Left ventricle myocardium superior (tissue), 1 donor: ENCODE measurements around the gene PSPH. TPM values are rescaled to one million over a fixed set of nuclear protein-coding genes. Genes with fewer than 3 reads are reported as not detected.
"Not testable (repeated sequence)": the region's sequence is repeated elsewhere in the genome, so short reads cannot be mapped to it uniquely, and the experiment has no call there.

Experiments
- ATAC-seq: fragments of 200-7000 bp; cut with Tn5 transposase; one replicate; pipeline ENCODE4 v1.9.1; 2020; ENCODE audit warnings: mild to moderate bottlenecking, moderate library complexity
- DNase-seq: peaks from one replicate; pipeline ENCODE4 v3.0.0-alpha.2; 2020
- intact Hi-C: fragments of 100-400 bp; cut with micrococcal nuclease; formaldehyde crosslinking; loops from one replicate; pipeline ENCODE4 v1.11.0; 2022
- total RNA-seq: library from RNA; stranded (reverse); fragmentation: NEBNext Ultra II Directional; extraction: Animal tissue kit (Norgen Biotek cat#: 25700); gene quantifications from one replicate; pipeline ENCODE4 v1.2.1, GENCODE V29; 2021
- donor health status: DM: no; HTN: yes; CAD: no; lungs with severe emphysema.

Gene PSPH
- total RNA-seq, 1 donor from 2014 or later: 14.6 TPM

DNA sequence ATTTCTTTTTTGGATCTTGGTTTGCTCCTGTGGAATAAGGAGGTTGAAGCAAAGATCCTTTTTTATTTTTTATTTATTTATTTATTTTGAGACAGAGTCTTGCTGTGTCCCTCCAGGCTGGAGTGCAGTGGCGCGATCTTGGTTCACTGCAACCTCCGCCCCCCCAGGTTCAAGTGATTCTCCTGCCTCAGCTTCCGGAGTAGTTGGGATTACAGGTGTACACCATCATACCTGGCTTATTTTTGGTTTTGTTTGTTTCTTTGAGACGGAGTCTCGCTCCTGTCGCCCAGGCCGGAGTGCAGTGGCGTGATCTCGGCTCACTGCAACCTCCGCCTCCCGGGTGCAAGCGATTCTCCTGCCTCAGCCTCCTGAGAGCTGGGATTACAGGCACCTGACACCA lies 15.1 kb upstream of the PSPH start:
- DNase-seq, ATAC-seq: not testable (repeated sequence)
- intact Hi-C loops: loop anchor here (10.0 kb wide), 1 partner anchor 82 kb away; no protein-coding TSS in a partner anchor

- intact Hi-C loops: loop anchor here (10.0 kb wide), 1 partner anchor 79 kb away; no protein-coding TSS in a partner anchor
- ATAC-seq: peak; percentile 100
- DNase-seq: peak; percentile 97
These were observed 12.8 kb upstream of the PSPH start, which contains the start of gene SUMF2 for GRCh38 chr7:56063882-56064625. Gene SUMF2 (plus strand): TSS chr7:56064286. CDS start chr7:56064312, 26 bp downstream.

GRCh38 chr7:56063500-56063881 lies 12.2 kb upstream of the PSPH start:
- no peak for DNase-seq
- no peak for ATAC-seq
- intact Hi-C loops: loop anchor here (10.0 kb wide), 1 partner anchor 79 kb away; no protein-coding TSS in a partner anchor

GRCh38 chr7:56062382-56062781 lies 11.1 kb upstream of the PSPH start:
- DNase-seq: no peak
- intact Hi-C loops: loop anchor here (10.0 kb wide), 1 partner anchor 78 kb away; no protein-coding TSS in a partner anchor
- ATAC-seq: no peak

- intact Hi-C loops: no loop called here
- ATAC-seq: no peak
- no peak for DNase-seq
These were observed 2.7 kb upstream of the PSPH start for GRCh38 chr7:56053993-56054392.

DNA sequence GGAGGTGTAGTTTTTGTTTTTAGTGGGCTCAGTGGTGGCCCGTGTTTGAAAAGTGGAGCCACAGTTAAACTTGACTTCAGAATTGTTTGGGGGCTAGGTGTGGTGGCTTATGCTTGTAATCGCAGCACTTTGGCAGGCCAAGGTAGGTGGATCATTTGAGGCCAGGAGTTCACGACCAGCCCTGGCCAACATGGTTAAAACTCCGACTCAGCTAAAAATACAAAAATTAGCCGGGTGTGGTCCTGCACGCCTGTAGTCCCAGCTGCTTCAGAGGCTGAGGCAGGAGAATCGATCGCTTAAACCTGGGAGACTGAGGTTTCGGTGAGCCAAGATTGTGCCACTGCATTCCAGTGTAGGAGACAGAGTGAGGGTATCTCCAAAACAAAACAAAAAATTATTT lies 2.1 kb upstream of the PSPH start:
- intact Hi-C loops: no loop called here
- ATAC-seq (no peak), DNase-seq (no peak)

DNA sequence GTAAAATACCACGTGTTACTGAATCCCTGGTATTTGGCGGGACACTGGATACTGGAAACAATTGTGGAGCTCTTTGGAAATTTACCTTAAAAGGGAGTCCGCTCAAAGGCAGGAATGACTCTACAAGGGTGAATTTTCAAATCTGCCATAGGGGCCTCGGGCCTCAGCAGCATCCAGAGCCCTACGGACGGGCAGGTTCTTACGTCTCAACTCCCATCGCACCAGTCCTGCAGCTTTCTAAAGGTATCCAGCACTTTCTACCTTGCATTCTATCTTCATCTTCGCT lies 248 bp downstream of the PSPH start:
- ATAC-seq (no peak), DNase-seq (no peak)
- intact Hi-C loops: no loop called here

DNA sequence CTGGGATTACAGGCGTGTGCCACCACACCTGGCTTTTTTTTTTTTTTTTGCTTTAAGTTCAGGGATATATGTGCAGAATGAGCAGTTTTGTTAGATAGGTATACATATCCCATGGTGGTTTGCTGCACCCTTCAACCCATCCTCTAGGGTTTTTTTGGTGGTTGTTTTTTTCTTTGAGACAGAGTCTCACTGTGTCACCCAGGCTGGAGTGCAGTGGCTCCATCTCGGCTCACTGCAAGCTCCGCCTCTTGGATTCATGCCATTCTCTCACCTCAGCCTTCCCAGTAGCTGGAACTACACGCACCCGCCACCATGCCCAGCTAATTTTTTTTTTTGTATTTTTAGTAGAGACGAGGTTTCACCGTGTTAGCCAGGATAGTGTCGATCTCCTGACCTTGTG lies 2.5 kb downstream of the PSPH start:
- DNase-seq, intact Hi-C loops, ATAC-seq: not testable (repeated sequence)

DNA sequence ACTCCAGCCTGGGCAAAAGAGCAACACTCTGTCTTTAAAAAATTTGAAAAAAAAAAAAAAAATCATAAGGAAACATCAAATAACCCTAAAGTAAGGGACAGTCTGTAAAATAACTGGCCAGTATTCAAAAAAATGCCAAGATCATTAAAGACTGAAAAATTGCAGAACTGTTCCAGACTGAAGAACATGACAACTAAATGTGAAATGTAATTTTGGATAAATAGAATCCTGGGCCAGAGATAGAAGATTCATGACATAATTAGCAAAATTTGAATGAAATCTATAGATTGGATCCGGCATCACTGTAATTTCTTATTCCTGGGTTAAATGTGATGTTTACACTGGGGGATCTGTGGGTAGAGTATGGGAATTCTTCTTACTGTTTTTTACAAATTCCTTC lies 3.0 kb downstream of the PSPH start:
- no peak for DNase-seq
- intact Hi-C loops: no loop called here

DNA sequence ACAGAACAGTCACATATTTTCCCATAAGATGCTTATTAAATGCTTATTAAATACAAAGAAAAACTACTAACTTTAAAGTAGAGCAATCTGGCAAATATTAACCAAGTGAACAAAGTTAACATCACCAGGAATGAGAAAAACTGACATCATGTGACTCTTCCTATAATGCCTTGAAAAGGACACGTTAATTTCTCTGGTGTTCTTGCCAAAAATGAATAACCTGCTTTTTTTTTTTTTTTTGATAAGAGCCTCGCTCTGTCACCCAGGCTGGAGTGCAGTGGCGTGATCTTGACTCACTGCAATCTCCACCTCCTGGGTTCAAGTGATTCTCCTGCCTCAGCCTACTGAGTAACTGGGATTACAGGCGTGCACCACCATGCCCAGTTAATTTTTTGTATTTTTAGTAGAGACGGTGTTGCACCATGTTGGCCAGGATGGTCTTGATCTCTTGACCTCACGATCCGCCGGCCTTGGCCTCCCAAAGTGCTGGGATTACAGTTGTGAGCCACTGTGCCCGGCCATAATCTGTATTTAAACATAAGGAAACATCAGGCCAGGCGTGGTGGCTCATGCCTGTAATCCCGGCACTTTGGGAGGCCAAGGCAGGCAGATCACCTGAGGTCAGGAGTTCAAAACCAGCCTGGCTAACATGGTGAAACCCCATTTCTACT lies 3.7 kb downstream of the PSPH start:
- DNase-seq, ATAC-seq, intact Hi-C loops: not testable (repeated sequence)

More for the DNA sequence above, 3.0 kb downstream of the PSPH start:
- ATAC-seq: no peak

GRCh38 chr7:56046721-56047445 lies 4.4 kb downstream of the PSPH start:
- intact Hi-C loops: no loop called here
- DNase-seq: no peak
- ATAC-seq: no peak

DNA sequence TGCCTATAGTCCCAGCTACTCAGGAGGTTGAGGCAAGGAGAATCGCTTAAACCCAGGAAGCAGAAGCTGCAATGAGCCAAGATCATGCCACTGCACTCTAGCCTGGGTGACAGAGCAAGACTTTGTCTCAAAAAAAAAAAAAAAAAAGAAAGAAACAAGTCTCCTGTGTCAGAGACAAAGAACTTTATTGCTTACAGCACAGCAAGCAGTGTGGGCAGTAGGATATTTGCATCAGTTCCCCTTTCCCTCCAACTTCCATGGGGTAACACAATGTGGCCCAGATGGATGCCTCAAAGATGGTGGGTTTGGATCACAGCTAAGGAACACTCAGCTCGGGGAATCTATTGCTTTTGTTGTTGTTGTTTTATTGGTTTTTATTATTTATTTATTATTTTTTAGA lies 5.5 kb downstream of the PSPH start:
- DNase-seq, ATAC-seq, intact Hi-C loops: not testable (repeated sequence)

- no peak for ATAC-seq
- DNase-seq: no peak
- intact Hi-C loops: no loop called here
These were observed 10.5 kb downstream of the PSPH start for GRCh38 chr7:56040730-56041129.

- ATAC-seq (peak; percentile 91), DNase-seq (peak; percentile 66)
- intact Hi-C loops: no loop called here
These were observed 17.4 kb downstream of the PSPH start for GRCh38 chr7:56033671-56034432.

- ATAC-seq, DNase-seq: not testable (repeated sequence)
These were observed 18.7 kb downstream of the PSPH start for GRCh38 chr7:56032578-56032977.

DNA sequence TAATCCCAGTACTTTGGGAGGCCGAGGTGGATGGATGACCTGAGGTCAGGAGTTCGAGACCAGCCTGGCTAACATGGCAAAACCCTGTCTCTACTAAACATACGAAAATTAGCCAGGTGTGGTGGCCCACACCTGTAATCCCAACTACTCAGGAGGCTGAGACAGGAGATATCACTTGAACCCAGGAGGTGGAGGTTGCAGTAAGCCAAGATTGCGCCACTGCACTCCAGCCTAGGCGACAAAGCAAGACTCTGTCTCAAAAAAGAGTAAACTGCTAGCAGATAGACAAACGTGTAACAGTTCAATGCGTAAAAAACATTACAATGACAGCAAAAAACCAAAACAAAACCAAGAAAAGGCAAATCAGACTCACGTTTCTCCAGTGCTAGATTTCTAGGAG lies 19.7 kb downstream of the PSPH start:
- ATAC-seq, DNase-seq, intact Hi-C loops: not testable (repeated sequence)

More at GRCh38 chr7:56032578-56032977, 18.7 kb downstream of the PSPH start:
- intact Hi-C loops: not testable (repeated sequence)

GRCh38 chr7:56030340-56030739 lies 20.9 kb downstream of the PSPH start:
- ATAC-seq: no peak
- DNase-seq: no peak
- intact Hi-C loops: no loop called here

GRCh38 chr7:56028942-56029630 lies 22.2 kb downstream of the PSPH start:
- no peak for DNase-seq
- intact Hi-C loops: no loop called here
- no peak for ATAC-seq

- no peak for ATAC-seq
- intact Hi-C loops: no loop called here
- no peak for DNase-seq
These were observed 24.7 kb downstream of the PSPH start for GRCh38 chr7:56026538-56026937.
